ENCODE results near the gene KCNH8.

The KCNH8 gene

GRCh38 chr3:19206540-19206939, 58.2 kb downstream of the KCNH8 start:
- no peak overlapping the region for H3K4me3 ChIP-seq (ENCODE audit: low read depth, low read length)
- no peak for TF ChIP-seq CTCF (IDR thresholded peaks at IDR 0.05; ENCODE audit: low read depth, low read length)

DNA sequence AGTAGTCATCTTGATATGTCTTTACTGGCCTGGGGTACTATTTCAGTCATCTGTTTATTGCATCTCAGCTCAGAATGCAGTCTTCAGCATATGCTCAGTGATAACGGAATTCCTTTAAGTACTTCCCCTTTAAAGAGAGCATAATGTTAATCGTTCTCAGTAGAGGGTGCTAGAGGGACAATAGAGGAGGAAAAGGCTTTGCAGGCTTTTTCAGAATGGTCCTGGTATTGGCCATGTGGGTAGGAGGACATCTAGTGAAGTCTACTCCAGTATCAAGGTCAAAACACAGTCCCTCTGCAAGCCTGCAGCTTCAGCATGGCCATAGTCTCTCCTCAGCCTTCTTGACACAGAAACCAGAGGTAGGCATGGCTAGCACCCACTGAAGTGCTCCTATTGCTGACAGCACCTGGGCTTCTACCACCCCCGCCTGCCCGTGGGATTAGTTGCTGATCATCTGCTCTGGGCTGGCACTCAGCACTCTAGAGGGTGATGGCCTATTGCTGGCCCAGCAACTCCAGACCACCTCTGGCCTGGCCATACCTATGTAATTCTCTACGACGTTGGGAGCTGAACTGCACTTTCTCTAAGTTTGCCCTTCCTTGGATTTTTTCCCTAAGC, 65.4 kb downstream of the KCNH8 start:
- no peak for TF ChIP-seq CTCF (IDR thresholded peaks at IDR 0.05; ENCODE audit: low read depth, low read length)
- H3K4me3 ChIP-seq (ENCODE audit: low read depth, low read length): no peak overlapping the region

DNA sequence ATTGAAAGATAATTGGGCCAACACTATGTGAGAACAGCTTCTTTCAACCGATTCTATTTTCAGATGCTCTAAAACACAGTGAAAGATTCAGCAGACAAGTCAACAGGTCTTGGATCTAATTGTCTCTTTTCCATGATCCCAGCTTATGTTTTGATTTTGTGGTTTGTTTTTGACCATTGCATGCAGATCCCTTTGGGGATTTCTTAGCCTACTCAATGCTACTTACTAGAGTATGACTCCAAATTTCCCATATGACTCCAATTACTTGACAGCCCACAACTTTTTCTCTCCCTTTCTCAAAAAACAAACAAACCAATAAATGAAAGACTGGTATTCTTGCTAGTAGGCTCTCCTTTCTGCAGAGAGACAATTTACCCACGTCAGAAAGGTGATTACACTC, 67.1 kb downstream of the KCNH8 start:
- no peak for TF ChIP-seq CTCF (IDR thresholded peaks at IDR 0.05; ENCODE audit: low read depth, low read length)
- H3K4me3 ChIP-seq (ENCODE audit: low read depth, low read length): no peak overlapping the region

DNA sequence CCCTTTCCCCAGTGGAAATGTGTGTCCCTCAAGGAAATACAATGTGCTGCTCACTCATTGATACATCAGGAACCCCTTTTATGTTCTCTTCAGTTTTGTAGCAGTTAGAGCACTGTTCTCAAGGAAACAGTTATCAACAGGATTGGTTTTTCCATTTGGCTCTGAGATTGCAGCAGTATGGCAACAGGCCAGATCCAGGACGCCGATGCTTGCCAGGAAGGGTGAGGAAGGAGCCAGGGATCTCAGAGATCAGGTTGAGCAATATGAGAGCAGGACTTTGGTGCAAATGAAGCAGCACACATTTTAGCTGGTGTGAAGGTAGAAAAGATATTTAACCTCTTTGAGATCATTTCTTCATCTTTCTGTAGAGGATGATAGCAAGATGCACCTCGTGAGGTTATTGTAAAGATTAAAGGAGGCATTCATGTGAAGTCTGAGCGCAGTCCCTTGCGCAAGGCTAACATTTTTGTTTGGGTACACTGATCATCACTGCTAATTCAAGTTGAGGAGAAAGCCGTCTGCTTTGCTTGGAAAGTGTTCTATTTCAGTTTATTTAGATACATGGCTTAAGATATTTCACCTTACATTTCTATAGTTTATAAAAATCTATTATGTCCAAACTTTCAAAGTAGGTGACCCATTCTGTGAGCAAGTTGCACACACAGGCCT, 68.5 kb downstream of the KCNH8 start:
- no peak overlapping the region for H3K4me3 ChIP-seq (ENCODE audit: low read depth, low read length)
- TF ChIP-seq CTCF (IDR thresholded peaks at IDR 0.05; ENCODE audit: low read depth, low read length): no peak

- H3K4me3 ChIP-seq (ENCODE audit: low read depth, low read length): no peak overlapping the region
- TF ChIP-seq CTCF (IDR thresholded peaks at IDR 0.05; ENCODE audit: low read depth, low read length): no peak
These were observed 72.0 kb downstream of the KCNH8 start for GRCh38 chr3:19220311-19220710.

DNA sequence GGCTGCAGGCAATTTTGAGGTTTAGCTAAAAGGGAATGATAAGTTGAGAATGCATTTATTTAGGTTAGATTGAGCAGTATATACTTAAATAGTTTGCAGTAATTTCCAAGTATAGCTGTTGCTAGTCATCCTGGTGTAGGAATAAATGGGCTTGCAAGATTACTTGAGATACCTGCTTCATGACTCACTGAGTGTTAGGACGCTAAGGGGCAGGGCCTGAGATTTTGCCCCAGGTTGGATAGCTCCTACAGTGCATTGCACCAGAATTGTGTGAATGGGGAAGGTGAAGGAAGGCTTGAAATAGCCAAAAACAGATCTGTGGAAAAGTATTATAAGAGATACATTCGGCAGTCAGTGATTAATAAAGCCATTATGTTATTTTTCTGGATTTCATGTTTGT, 72.8 kb downstream of the KCNH8 start:
- TF ChIP-seq CTCF (IDR thresholded peaks at IDR 0.05; ENCODE audit: low read depth, low read length): no peak
- no peak overlapping the region for H3K4me3 ChIP-seq (ENCODE audit: low read depth, low read length)

DNA sequence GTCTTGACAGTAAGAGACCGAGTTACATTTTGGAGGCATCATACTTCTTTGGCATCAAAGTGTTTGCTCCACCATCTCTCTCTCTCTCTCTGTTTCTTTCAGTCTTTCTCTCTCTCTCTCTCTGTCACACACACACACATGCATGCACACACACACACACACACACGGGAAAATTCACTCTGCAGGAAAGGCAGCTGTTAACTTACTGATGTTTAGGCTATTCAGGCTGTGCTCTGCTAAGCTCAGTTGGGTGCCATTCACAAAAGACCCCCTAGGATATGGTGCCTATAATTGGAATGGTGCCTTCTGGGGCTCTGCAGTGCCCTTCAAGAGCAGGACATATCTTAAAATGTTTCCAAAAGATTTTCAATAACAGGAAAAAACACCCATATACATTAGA, 78.2 kb downstream of the KCNH8 start:
- H3K4me3 ChIP-seq (ENCODE audit: low read depth, low read length): no peak overlapping the region
- TF ChIP-seq CTCF (IDR thresholded peaks at IDR 0.05; ENCODE audit: low read depth, low read length): no peak
